Peyer's patch (tissue), 4 donors: Measurements from ENCODE around the gene STAMBP. TPM values are rescaled to one million over a fixed set of nuclear protein-coding genes. Genes with fewer than 3 reads are reported as not detected.

Experiments used
- DNase-seq, 3 donors: peaks; one replicate each; pipeline ENCODE4 v3.0.0-alpha.2; 2017 to 2019
- H3K27ac ChIP-seq, 4 donors: fragments of 200-600 bp; sonication (generic); one replicate each; pipeline ENCODE4 v1.5.1; 2016 to 2019
- H3K27me3 ChIP-seq, 2 donors: fragments of 200-600 bp; sonication (generic); one replicate each; pipeline ENCODE4 v1.5.1; 2019
- H3K36me3 ChIP-seq, 3 donors: fragments of 200-600 bp; sonication (generic); one replicate each; pipeline ENCODE4 v1.5.1; 2016 to 2019
- H3K4me1 ChIP-seq, 4 donors: fragments of 200-600 bp; sonication (generic); one replicate each; pipeline ENCODE4 v1.5.1; 2016 to 2019
- H3K4me3 ChIP-seq, 4 donors: fragments of 200-600 bp; sonication (generic); 1 replicate in 3 of 4; 2 replicates in 1 of 4; pipeline ENCODE4 v1.5.1; 2016 to 2019; ENCODE audit warnings: mild to moderate bottlenecking in 1 of 4
- H3K9me3 ChIP-seq, 4 donors: fragments of 200-600 bp; sonication (generic); one replicate each; pipeline ENCODE4 v1.5.1; 2016 to 2019; ENCODE audit warnings: mild to moderate bottlenecking in 1 of 4
- CTCF ChIP-seq, 6 experiments: fragments of 450-650 bp in 4 of 6; fragments of 200-600 bp in 2 of 6; sonication (generic) in 1 of 6; IDR thresholded peaks; one replicate each; pipeline ENCODE4 v1.5.1; 2017 to 2019; ENCODE audit warnings: antibody characterized with exemption in 6 of 6, mild to moderate bottlenecking in 3 of 6, moderate library complexity in 1 of 6
- POLR2A ChIP-seq, 2 donors: fragments of 450-650 bp; IDR thresholded peaks; one replicate each; pipeline ENCODE4 v1.5.1; 2017; ENCODE audit warnings: antibody characterized with exemption in 2 of 2, mild to moderate bottlenecking in 2 of 2, moderate library complexity in 2 of 2
- total RNA-seq, 4 donors: library from RNA; depleted of rRNA; stranded (reverse); fragments of >200 nt; gene quantifications; one replicate each; pipeline ENCODE4 v1.1.0, GENCODE V29; 2016

The STAMBP gene
- total RNA-seq, 4 donors from 2014 or later, result 25.4 to 61.9 (median 44.3) TPM

GRCh38 chr2:73850009-73850408 is 21.2 kb downstream of the STAMBP start:
- Histone ChIP-seq H3K4me1 (peaks cover 0 to 5% (median 0%) of the 10 kb centered on the region in 4 donors), H3K9me3 (no peaks in the 10 kb centered on the region), H3K27ac (no peak overlapping the region), H3K27me3 (no peaks in the 10 kb centered on the region), H3K4me3 (no peak overlapping the region), H3K36me3 (peaks cover 0 to 92% (median 7%) of the 10 kb centered on the region in 3 donors)
- TF ChIP-seq CTCF (IDR thresholded peaks at IDR 0.05) (no peak), POLR2A (IDR thresholded peaks at IDR 0.05) (no peak)
- DNase-seq, result no peak

- TF ChIP-seq POLR2A (IDR thresholded peaks at IDR 0.05), result no peak
- TF ChIP-seq CTCF (IDR thresholded peaks at IDR 0.05), result peak in 4 of 6 experiments; percentile 18 to 74 (median 65)
- peak in 2 of 3 donors; percentile 58 to 82 for DNase-seq
- Histone ChIP-seq H3K4me3 (no peak overlapping the region), H3K9me3 (no peaks in the 10 kb centered on the region), H3K36me3 (peaks cover 0 to 92% (median 2%) of the 10 kb centered on the region in 3 donors), H3K27me3 (no peaks in the 10 kb centered on the region), H3K27ac (peak overlapping the region in 2 of 4 donors; percentile 44 to 55), H3K4me1 (peaks cover 0 to 5% (median 0%) of the 10 kb centered on the region in 4 donors)
These were observed 22.5 kb downstream of the STAMBP start for GRCh38 chr2:73851274-73851673.

- Histone ChIP-seq H3K27me3 (no peaks in the 10 kb centered on the region), H3K4me3 (no peak overlapping the region), H3K36me3 (peaks cover 0 to 92% (median 0%) of the 10 kb centered on the region in 3 donors)
These were observed 23.3 kb downstream of the STAMBP start for GRCh38 chr2:73852020-73852419.

GRCh38 chr2:73855526-73855925 is 26.8 kb downstream of the STAMBP start:
- TF ChIP-seq CTCF (IDR thresholded peaks at IDR 0.05) (no peak), POLR2A (IDR thresholded peaks at IDR 0.05) (no peak)
- Histone ChIP-seq H3K4me3 (no peak overlapping the region), H3K4me1 (peaks cover 0 to 5% (median 0%) of the 10 kb centered on the region in 4 donors), H3K36me3 (peaks cover 0 to 86% (median 0%) of the 10 kb centered on the region in 3 donors), H3K27me3 (no peaks in the 10 kb centered on the region), H3K27ac (no peak overlapping the region), H3K9me3 (no peaks in the 10 kb centered on the region)
- no peak for DNase-seq

More at GRCh38 chr2:73852020-73852419, 23.3 kb downstream of the STAMBP start:
- Histone ChIP-seq H3K9me3 (no peaks in the 10 kb centered on the region), H3K4me1 (peaks cover 0 to 5% (median 0%) of the 10 kb centered on the region in 4 donors), H3K27ac (peak overlapping the region in 2 of 4 donors; percentile 44 to 55)
- DNase-seq, result no peak
- TF ChIP-seq CTCF (IDR thresholded peaks at IDR 0.05), result no peak
- no peak for TF ChIP-seq POLR2A (IDR thresholded peaks at IDR 0.05)

- Histone ChIP-seq H3K9me3 (no peaks in the 10 kb centered on the region), H3K36me3 (peaks cover 0 to 89% (median 0%) of the 10 kb centered on the region in 3 donors), H3K4me3 (no peak overlapping the region), H3K4me1 (peaks cover 0 to 1% (median 0%) of the 10 kb centered on the region in 4 donors), H3K27ac (no peak overlapping the region), H3K27me3 (no peaks in the 10 kb centered on the region)
- no peak for DNase-seq
- TF ChIP-seq POLR2A (IDR thresholded peaks at IDR 0.05) (no peak), CTCF (IDR thresholded peaks at IDR 0.05) (no peak)
These were observed 27.5 kb downstream of the STAMBP start for GRCh38 chr2:73856214-73856613.
